22Rv1 (cell line): Measurements from ENCODE around the gene PROCA1.

Experiments used
- ZFX ChIP-seq: fragments of 450-650 bp; IDR thresholded peaks from 2 replicates; pipeline ENCODE4 v1.6.1; 2017; ENCODE audit warnings: antibody characterized with exemption, borderline replicate concordance
- TF ChIP-seq, protein P1 (sequence below): fragments of 450-650 bp; IDR thresholded peaks from 2 replicates; pipeline ENCODE4 v1.5.1; 2017; ENCODE audit warnings: mild to moderate bottlenecking

DNA sequence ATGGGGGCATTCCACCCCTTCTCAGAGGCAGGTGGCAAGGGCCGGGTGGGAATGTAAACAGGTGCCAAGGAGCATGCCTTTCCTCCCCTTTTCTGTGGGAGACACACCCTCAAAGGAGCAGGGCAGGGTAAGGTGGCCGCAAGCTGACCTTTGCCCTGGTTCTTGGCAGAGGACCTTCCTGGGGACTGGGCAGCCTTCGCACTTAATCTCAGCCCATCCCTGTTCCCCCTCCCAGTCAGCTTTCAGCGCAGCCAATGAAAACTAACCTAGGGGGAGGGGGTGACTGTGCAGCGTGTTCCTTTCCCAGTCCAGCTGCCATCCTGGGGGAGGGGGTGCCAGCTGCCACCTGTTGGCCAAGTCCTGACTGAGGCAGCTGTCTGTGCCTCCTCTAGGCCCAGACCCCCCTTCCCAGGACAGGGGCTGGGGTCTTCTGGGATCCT, 34.9 kb upstream of the PROCA1 start:
- TF ChIP-seq, protein P1, sequence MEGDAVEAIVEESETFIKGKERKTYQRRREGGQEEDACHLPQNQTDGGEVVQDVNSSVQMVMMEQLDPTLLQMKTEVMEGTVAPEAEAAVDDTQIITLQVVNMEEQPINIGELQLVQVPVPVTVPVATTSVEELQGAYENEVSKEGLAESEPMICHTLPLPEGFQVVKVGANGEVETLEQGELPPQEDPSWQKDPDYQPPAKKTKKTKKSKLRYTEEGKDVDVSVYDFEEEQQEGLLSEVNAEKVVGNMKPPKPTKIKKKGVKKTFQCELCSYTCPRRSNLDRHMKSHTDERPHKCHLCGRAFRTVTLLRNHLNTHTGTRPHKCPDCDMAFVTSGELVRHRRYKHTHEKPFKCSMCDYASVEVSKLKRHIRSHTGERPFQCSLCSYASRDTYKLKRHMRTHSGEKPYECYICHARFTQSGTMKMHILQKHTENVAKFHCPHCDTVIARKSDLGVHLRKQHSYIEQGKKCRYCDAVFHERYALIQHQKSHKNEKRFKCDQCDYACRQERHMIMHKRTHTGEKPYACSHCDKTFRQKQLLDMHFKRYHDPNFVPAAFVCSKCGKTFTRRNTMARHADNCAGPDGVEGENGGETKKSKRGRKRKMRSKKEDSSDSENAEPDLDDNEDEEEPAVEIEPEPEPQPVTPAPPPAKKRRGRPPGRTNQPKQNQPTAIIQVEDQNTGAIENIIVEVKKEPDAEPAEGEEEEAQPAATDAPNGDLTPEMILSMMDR: no peak
- no peak for TF ChIP-seq ZFX
